GM19467 (cell line): ENCODE results near the gene TMCC1.
"Not testable (repeated sequence)": the region's sequence is repeated elsewhere in the genome, so short reads cannot be mapped to it uniquely, and the experiment has no call there.

Experiments
- ATAC-seq: cut with Tn5 transposase; IDR thresholded peaks from one replicate; pipeline ENCODE4 v1.9.1; 2021; ENCODE audit warnings: mild to moderate bottlenecking, moderate library complexity; ENCODE audit not compliant: unreplicated experiment

The TMCC1 gene

DNA sequence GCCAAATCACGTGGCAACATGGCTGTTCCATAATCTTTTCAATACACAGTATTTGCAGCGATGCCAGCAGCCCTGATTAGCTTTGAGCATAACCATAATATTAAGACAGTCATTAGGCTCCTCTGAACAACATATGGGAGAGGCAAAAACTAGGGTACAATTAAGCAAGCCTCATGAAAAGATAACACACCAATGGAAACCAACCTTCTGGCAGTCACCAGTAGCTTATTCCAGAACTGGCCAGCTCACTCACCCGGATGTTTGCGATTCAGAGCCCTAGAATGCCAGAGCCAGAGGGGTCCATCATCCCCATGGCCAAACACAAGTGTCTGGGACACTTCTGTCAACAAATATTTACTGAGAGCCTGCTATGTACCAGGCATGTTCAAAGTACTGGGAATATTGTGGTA, 238.2 kb downstream of the TMCC1 start:
- ATAC-seq, result no peak

DNA sequence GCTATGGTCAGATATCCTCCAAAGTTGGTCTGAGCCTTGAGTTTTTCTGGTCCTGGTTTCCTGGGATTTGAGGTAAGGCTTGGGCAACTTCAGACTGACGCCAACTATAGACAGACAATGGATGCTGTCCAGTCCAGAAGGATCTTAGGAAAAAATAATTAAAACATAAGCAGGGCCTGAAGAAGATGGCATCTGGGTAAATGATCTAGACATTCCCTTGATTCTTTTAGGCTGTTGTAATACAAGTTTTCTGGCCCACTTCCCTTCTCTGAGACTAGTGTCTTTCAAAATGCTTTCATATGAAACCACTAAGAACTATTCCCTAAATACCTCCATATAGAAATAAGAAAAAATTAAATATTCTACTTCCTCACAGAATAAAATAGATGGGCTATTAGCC, 239.4 kb downstream of the TMCC1 start:
- no peak for ATAC-seq

DNA sequence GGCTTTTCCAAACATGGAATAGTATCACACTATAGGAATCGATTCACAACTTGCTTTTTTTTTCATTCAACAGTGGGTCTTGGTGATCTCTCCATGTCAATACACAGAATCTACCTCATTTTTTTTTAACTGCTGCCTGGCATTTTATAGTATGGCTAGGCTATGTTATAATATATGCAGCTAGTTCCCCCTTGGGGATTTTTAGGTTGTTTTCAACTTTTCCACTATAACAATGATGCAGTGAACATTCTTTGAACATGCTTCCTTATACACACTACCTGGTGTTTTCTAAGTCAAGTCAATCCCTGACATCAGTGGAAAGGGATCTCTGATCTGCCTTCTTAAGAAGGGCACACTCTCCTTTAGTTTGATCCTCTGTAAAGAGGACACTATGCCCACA, 240.5 kb downstream of the TMCC1 start:
- no peak for ATAC-seq

DNA sequence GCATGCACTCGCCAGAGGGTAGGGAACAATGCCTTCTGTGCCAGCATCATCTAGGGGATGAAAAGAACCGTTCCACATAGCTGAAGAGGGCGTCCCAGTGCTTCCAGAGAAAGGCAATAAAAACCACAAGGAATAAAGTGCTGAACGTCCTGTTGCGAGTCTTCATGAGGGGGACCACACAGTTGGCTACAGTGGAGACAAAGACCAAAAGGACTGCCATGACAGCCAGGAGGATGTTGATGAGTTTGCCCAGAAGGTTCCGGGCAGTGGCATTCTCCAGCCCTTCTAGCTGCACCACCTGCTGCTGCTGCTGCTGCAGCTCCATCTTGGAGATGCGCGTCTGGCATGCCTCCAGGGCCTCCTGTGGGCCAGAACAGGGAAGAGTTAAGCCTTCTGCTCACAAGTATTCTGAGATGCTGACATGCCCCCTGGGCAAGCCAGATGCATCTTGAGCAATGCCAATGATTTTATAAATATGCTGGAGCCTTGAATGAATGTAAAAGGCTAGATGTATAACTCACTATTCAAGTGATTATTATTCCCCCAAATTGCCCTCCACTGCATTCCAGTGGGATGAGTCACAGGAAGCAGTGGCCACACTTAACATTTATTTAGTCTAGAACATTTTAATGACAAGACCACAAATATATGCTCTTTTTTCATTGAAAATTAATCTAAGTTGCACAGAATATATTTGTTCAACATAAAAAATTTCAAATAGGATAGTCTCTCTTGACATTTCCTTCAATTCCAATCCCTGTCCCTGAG, 241.9 kb downstream of the TMCC1 start:
- no peak for ATAC-seq

DNA sequence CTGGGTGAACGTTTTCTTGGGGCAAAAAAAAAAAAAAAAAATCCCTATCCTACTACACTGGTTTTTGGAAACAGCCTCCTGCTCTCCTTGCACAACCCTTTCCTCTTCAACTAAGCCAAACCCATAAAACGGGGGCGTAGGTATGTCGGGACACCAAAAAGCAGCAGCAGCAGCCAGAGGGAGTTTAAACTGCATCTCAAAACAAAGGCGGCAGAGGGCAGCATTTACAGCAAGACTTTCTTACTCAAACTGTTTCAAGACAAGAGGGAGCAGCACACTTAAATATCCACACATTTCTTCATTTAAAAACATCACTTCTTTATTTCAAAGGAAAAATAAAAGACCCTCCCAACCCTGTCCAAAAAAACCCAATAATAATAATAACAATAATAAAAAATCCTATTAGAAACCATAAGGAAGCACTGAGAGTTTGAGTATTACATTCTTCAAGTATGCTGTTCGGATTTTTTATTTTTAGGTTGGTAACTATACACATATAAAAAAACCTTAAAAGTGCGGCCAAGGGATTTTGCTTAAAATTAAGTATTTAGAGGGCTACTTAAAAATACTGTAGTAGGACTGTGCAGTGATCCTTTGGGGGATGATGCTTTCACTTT, 243.1 kb downstream of the TMCC1 start:
- ATAC-seq, result no peak

DNA sequence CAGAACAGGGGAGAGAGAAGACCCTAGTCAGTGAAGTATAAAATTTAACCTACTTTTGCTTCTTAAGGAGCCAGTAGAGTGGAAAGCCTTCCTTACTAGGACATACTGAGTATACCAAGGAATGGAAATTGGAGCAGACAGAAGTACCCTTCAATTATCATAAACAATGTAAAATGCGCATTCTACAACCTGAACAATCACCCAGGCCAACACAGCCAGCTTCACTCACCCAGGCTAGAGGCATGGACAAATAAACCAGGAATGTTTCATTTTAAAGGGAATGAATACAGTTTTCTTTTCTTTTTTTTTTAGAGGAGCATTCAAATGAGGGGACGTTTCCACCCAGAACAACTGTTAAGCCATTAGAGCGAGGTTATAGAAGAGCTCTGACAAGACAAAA, 245.1 kb downstream of the TMCC1 start:
- no peak for ATAC-seq

DNA sequence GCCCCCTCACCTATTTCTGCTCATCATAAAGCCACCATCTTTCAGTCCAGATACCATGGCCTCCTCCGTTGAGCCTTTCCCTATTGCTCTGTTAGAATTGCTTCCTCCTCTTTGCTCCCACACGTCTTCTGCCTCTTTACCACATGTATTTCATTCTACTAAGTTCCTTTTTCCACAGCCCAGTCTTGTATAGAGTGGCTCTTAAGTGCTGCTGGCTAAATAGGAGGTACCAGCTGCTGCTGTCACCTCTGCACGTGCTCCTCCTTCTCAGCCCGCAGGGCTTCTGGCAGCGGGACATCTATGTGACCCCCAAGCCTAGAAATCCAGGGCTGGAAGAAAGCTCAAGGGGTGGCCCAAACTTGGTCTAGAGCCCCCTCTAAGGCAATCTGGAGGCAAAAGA, 248.2 kb downstream of the TMCC1 start:
- no peak for ATAC-seq

DNA sequence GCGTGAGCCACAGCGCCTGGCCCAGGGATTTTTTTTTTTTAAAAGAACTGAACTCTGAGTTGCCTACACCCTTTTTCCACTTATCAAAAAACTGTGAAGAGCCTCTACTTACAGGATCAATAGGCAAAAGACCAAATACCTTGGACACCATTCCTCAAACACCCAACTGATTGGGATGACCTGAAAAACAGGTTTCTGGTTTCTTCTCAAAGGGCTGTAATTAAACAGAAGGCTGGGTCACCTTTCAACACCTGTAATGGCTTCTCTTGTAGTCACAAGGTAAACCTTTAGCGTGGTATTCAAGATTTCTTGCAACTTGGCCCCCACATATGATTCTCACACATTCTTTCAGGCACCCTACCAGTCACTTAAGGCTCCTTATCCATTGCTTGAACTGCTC, 248.7 kb downstream of the TMCC1 start:
- no peak for ATAC-seq

DNA sequence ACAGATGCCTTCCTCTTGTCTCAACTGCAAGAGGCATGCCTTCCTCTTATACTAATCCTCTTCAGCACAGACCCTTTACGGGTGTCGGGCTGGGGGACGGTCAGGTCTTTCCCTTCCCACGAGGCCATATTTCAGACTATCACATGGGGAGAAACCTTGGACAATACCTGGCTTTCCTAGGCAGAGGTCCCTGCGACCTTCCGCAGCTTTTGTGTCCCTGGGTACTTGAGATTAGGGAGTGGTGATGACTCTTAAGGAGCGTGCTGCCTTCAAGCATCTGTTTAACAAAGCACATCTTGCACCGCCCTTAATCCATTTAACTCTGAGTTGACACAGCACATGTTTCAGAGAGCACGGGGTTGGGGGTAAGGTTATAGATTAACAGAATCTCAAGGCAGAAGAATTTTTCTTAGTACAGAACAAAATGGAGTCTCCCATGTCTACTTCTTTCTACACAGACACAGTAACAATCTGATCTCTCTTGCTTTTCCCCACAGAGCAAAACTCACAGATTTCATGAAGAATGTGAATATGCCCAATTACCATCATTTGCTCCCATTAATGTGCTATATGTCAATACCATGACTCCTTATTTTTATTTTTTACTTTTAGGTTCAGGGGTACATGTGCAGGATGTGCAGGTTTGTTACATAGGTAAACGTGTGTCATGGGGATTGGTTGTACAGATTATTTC, 251.8 kb downstream of the TMCC1 start:
- ATAC-seq, result not testable (repeated sequence)

DNA sequence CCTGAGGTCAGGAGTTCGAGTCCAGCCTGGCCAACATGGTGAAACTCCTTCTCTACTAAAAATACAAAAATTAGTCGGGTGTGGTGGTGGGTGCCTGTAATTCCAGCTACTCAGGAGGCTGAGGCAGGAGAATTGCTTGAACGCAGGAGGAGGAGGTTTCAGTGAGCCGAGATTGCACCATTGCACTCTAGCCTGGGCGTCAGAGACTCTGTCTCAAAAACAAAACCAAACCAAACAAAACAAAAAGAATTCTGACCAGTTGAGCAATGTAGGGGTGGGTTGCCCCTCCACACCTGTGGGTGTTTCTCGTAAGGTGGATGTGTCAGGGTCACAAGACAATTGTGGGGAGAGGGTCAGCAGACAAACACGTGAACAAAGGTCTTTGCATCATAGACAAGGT, 252.5 kb downstream of the TMCC1 start:
- ATAC-seq, result not testable (repeated sequence)

DNA sequence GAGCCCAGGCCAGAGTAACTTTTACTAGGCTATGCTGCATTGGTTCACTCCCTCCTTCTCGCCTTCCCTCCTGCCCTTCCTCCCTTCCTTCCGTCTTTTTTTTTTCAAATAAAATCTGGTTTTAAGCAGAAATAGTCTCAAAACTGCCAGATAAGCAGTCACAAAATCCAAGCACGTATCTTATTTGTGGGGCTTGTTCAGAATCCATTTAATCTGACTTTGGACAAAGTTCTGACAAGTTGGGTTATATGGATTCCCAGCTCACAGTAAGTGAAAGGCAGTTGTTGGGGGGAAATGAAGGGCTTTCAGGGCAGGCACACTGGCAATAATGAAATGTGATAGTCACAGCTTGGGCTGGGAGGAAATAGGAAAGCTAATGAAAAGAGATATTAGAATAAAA, 255.0 kb downstream of the TMCC1 start:
- no peak for ATAC-seq

DNA sequence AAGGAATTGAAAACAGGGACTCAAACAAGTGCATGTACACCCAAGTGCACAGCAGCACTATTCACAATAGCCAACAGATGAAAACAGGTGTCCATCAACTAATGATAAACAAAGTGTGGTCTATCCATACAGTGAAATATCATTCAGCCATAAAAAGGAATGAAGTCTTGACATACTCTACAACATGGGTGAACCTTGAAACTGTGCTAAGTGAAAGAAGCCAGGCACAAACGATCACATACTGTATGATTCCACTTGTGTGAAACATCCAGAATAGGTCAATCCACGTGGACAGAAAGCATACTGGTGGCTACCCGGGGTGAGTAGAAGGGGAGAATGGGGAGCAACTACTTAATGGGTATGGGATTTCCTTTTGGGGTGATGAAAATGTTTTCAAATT, 257.4 kb downstream of the TMCC1 start:
- ATAC-seq, result no peak

DNA sequence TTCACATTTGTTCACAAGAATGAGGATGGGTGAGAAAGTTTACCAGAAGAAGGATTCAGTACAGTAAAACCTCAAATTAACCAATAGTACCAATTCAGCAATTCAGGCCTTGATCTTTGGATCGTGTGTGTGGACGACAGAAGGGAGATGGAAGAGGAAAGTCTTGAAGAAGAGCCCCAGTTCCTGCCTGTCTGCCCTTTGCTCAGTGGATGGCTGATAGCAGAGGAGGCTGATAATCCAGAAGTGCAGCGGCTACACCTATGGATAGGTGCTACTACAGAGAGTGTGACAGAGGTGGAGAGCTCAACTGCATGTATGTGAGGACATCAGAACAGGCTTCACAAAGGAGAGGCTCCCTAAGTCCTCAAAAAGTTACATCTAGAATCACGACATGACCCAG, 257.9 kb downstream of the TMCC1 start:
- ATAC-seq, result no peak

DNA sequence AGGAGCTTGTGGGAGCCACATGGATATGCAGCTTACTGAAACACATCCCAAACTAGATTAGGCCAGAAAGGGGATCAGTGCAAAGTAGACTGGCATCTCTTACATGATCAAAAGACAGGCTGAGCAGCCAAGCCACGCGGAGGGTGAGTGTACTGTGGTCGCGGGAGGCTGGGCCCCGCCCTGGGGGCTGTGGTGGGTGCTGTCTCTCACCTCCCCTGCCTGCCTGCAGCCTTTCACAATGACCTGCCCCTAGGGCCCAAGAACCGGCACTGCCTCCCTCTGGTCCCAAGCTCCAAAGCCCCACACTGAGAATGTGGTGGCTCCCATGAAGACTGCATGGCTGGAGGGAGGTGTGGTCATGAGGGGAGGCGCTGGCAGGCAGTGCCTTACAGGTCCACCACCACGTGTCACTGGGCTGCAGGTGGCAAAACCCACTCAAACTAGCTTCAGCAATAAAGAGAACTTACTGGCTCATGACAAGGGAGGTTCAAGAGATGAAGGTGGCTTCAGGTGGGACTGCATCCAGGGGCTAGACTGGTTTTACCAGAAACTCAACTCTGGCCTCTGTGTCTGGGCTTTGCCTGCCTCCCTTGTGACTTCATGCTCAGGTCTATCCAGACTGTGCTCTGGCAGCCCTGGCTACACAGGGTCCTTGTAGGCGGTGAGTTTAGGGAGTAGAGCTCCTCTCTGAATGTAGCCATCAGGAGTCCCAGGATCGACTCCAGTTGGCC, 259.6 kb downstream of the TMCC1 start:
- no peak for ATAC-seq

DNA sequence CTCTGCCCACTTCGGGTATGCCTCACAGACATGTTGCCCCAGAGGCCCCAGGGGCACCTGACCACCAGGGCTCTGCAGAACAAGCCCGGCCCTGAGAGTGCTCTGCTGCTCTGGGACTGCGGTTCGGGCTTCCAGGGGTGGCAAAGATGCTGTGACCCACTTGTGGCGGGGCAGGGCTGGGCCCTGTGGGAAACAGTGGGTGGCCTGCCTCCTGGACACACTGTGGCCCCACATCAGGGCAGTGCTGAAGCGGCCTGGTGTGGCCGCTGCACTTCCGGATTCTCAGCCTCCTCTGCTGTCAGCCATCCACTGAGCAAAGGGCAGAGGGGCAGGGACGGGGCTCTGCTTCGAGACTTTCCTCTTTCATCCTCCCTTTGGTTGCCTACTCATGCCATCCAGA, 260.5 kb downstream of the TMCC1 start:
- no peak for ATAC-seq

DNA sequence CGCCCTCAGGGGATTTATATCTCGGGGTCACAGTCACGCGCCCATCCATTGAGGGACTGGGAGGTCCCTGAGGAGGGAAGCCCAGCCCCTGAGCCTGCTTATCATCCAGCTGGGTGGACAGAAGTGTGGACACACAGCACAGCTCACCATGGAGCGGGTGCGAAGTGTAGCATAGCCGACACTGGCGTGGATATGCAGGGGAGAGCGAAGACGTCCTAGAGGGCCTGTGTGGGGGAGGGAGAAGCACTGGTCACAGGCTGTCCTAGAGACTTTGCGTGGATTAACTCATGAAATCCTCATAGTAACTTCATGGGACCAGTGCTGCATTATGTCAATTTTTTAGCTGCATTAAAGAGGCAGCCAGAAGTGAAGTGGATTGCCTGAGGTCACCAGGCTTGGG, 261.0 kb downstream of the TMCC1 start:
- no peak for ATAC-seq

DNA sequence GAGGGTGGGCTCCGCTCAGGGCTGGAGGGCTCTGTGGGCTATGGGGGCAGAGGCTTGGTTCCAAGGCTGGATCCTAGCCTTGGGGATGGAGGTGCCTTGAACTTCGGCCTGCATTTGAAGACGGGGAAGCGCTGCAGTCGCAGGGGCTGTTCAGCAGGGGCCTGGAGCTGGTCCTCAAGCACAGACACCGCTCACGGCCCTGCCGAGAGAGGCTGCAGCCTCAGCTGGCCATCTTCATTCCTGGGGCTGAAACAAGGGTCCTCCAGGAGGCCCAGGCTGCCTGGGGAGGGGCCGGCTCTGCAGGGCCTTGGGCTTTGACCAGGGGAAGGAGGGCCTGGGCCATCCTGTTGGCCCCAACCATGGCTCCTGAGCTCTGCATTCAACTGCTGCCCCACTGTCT, 261.5 kb downstream of the TMCC1 start:
- ATAC-seq, result no peak

DNA sequence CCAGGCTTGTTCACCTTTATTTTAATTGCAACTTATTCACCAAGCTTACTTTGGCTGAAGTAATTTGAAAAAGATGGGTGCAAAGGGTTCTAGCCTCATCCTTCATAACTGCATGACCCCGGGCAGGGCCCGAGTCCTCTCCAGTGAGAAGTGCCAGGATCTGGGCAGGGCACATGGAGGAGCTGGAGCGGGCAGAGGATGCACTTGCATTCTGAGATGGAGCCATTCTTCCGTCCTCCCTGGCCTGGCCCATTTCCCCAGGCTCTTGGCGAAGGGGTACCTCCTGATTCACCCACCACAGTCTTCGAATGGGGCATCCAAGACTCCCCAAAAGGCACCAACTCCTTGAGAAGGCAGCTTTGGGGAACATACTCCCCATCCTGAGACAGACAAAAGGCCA, 264.5 kb downstream of the TMCC1 start:
- ATAC-seq, result no peak

DNA sequence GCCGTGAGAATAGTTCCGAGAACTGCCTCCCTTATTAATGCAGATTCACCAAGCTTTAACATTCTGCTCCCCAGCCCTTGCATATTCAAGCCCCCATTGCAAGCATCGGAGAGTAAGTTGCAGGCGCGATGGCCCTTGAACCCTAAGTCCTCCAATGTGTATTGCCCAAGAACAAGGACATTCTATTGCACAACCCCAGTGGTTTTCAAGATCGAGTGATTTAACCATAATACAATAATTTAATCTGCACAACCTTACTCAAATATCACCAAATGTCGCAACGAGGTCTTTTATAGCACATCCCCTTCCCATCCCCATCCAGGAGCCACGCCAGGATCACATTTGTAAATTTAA, 265.4 kb downstream of the TMCC1 start:
- no peak for ATAC-seq

DNA sequence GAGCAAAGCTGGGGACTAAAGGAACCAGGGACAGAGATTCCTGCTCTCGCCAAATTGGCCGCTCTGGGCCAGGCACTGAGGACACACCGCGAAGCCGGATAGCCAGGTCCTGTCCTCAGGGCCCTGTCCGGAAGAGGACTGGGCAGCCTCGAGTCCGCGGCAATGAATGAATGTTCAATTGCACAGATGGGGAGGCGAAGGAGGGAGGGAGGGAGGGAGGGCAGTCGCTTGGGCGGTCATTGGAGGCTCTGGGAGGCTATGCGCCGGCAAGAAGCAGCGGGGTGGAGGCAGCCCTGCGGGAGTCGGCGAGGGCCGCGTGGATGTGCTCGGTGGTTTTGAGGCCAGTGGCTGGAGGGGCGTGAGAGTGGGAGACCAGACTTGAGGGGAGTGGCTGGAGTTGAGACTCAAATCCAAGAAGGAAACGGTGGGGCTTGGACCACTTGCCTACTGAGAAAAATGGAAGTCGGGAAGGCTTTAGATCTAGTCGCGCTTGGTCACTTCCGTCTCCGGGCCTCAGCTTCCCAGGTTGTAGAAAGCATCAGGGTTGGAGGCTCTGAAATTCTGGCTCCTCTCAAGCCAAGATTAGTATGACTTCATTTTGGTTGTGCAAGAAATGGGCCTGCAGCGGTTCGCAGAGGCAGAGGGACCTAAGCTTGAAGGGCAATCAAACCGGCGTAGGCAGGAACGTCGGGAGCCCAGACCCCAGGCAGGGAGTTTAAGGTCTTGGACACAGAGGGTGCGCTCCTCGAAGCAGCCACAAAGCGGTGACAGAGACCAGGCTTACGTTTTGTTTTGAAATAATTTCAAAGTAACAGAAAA, 266.0 kb downstream of the TMCC1 start:
- ATAC-seq, result peak; percentile 43
